B cell (primary cell): ENCODE measurements around the gene ILDR2.

Experiments used
- CTCF ChIP-seq: fragments of 200-600 bp; IDR thresholded peaks from one replicate; pipeline ENCODE4 v1.8.0; 2022; ENCODE audit warnings: antibody characterized with exemption, mild to moderate bottlenecking
- EZH2 ChIP-seq: IDR thresholded peaks from 2 replicates; pipeline ENCODE4 v1.6.1; 2012; ENCODE audit warnings: borderline replicate concordance, low read depth, mild to moderate bottlenecking, moderate library complexity, low read length; ENCODE audit not compliant: insufficient read depth, poor library complexity, severe bottlenecking

GRCh38 chr1:166956057-166956850, 19.1 kb downstream of the ILDR2 start:
- TF ChIP-seq EZH2 (no peak), CTCF (no peak)
